ENCODE measurements around the gene KRT33B.
"Not testable (repeated sequence)": the region's sequence is repeated elsewhere in the genome, so short reads cannot be mapped to it uniquely, and the experiment has no call there.

The KRT33B gene

DNA sequence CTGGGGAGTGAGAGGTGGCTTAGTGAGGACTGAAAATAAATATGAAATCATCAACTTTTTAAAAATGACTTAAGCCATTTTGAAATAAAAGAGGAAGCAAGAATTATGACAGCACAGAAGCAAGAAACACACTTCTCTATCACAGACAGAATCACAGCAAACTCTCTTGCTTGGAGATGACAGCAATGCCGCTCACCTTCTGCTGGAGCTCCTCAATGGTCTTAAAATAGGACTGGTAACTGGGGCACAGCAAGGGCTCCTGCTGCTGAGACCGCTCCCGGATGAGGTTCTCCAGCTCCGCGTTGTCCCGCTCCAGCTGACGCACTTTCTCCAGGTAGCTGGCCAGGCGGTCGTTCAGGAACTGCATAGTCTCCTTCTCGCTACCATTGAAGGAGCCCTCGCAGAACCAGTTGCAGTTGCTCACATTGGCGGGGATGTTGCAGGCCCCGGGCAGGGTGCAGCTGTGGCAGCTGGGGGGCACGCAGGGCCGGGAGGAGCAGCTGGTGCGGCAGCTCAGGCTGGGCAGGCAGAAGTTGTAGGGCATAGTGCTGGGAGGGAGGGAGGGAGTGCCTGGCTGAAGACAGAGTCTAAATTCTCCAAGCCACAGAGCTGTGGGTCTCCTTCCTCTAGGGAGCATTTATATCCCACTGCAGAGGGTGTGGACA lies 27.5 kb upstream of the KRT33B start, which contains the start of gene KRT31:
TSS of gene KRT31 (minus strand) at position 613 of the 665 bp plus-strand sequence. CDS start at position 544, 69 bp downstream.
- Histone ChIP-seq H3K27me3 (ENCODE audit: insufficient read depth, low read depth, severe bottlenecking) (peaks cover 97% of the 10 kb centered on the region), H3K4me3 (ENCODE audit: low read depth, low read length) (no peak within 1 kb of the TSS), H3K9me3 (ENCODE audit: severe bottlenecking) (peaks cover 8% of the 10 kb centered on the region), H3K27ac (no peak within 1 kb of the TSS), H3K36me3 (no peaks in the 10 kb centered on the region)
- TF ChIP-seq, protein P1, sequence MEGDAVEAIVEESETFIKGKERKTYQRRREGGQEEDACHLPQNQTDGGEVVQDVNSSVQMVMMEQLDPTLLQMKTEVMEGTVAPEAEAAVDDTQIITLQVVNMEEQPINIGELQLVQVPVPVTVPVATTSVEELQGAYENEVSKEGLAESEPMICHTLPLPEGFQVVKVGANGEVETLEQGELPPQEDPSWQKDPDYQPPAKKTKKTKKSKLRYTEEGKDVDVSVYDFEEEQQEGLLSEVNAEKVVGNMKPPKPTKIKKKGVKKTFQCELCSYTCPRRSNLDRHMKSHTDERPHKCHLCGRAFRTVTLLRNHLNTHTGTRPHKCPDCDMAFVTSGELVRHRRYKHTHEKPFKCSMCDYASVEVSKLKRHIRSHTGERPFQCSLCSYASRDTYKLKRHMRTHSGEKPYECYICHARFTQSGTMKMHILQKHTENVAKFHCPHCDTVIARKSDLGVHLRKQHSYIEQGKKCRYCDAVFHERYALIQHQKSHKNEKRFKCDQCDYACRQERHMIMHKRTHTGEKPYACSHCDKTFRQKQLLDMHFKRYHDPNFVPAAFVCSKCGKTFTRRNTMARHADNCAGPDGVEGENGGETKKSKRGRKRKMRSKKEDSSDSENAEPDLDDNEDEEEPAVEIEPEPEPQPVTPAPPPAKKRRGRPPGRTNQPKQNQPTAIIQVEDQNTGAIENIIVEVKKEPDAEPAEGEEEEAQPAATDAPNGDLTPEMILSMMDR (IDR thresholded peaks at IDR 0.05; ENCODE audit: low read depth, low read length), result no peak
- DNase-seq, result no peak

DNA sequence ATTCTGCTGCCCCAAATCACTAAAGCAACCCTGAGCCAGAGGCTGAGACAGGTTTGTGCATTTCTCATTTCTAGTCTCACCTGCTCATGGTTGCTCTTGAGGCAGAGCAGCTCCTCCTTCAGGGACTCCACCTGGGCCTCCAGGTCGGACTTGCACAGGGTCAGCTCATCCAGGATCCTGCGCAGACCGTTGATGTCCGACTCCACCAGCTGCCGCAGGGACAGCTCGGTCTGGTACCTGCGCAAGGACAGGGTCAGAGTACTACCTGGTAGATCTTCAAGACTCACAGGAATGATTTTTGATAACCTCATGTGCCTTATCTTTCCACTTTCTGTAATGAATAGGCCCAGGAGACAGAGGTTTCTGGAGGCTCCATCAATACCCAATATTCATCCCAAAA lies 26.7 kb upstream of the KRT33B start:
- no peak for DNase-seq
- Histone ChIP-seq H3K36me3 (no peaks in the 10 kb centered on the region), H3K27me3 (ENCODE audit: insufficient read depth, low read depth, severe bottlenecking) (peaks cover 97% of the 10 kb centered on the region), H3K4me3 (ENCODE audit: low read depth, low read length) (no peak overlapping the region), H3K9me3 (ENCODE audit: severe bottlenecking) (peaks cover 8% of the 10 kb centered on the region), H3K27ac (no peak overlapping the region)
- TF ChIP-seq, protein P1 (IDR thresholded peaks at IDR 0.05; ENCODE audit: low read depth, low read length), result no peak

DNA sequence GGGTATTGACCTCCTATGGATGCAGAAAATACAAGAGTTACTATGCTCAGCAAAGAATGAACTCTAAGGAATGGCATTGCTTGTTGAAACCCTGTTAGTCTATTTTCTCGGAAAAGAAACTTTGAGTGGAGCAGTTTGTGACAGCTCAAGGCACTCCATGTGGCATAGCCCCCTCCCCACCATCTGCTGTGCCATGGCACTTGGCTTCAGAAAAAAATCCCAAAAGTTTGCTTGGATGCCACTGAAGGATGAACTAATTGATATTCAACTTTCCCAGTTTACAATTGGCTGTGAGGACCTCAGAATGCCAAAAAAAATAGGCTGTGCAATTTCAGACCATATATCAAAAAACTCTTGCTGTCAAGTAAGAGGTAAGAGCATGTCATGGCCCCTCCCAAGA lies 26.0 kb upstream of the KRT33B start:
- H3K9me3 ChIP-seq (ENCODE audit: severe bottlenecking), result peaks cover 8% of the 10 kb centered on the region
- H3K27me3 ChIP-seq (ENCODE audit: insufficient read depth, low read depth, severe bottlenecking), result peaks cover 97% of the 10 kb centered on the region
- no peak for DNase-seq
- H3K36me3 ChIP-seq, result no peaks in the 10 kb centered on the region
- no peak overlapping the region for H3K4me3 ChIP-seq (ENCODE audit: low read depth, low read length)
- TF ChIP-seq, protein P1 (IDR thresholded peaks at IDR 0.05; ENCODE audit: low read depth, low read length), result no peak
- no peak overlapping the region for H3K27ac ChIP-seq

DNA sequence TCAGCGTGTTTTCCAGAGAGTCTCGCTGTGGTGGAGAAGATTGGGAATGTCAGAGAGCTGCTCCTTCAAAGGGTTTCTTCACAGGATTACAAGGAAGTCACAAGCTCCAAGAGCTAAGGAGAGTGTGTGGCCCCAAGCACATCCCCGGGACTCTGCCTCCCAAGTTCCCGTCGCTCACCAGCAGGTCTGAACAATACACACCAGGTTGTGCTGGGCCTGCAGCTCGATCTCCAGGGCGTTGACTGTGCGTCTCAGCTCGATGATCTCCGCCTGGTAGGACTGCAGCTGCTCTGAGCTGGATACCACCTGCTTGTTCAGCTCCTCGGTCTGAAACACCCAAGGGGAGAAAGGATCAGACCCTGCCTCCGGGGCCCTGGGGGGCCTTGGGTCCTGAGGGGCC lies 25.4 kb upstream of the KRT33B start:
- H3K27me3 ChIP-seq (ENCODE audit: insufficient read depth, low read depth, severe bottlenecking), result peaks cover 97% of the 10 kb centered on the region
- not testable (repeated sequence) for DNase-seq; H3K36me3 ChIP-seq; H3K4me3 ChIP-seq (ENCODE audit: low read depth, low read length); H3K9me3 ChIP-seq (ENCODE audit: severe bottlenecking); H3K27ac ChIP-seq

DNA sequence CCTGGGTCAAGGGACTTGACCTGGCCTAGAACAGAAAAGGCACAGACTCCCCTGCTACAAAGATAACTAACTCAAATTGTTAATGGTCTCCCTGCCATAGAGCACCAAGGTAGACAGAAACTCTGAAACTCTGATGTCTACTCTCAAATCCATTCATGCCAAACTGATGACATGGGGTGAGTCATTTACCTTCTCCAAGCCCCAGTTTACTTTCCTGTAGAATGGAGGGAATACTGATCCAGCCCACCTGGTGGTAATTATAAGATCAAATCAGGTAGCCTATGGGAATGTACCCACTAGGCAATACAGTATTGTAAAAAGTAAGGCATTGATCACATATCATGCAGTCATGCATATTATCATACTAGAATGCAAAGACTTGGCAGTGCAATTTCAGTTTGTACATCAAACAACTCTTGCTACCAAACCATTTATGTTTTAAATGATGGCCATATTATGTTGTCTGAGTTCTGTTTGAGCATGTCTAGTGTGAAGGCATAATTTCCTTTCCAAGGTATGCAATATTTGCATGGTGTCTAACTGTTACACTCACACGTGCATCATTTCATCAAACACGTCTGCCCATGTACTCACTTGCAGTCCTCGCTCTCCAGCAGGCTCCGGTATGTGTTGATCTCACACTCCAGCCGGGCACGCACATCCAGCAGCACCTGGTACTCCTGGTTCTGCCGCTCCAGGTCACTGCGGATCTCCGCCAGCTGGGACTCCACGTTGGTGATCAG lies 24.8 kb upstream of the KRT33B start:
- no peak for DNase-seq
- TF ChIP-seq, protein P1 (IDR thresholded peaks at IDR 0.05; ENCODE audit: low read depth, low read length), result no peak
- peaks cover 7% of the 10 kb centered on the region for H3K9me3 ChIP-seq (ENCODE audit: severe bottlenecking)
- no peak overlapping the region for H3K27ac ChIP-seq
- peaks cover 97% of the 10 kb centered on the region for H3K27me3 ChIP-seq (ENCODE audit: insufficient read depth, low read depth, severe bottlenecking)
- H3K36me3 ChIP-seq, result no peaks in the 10 kb centered on the region
- H3K4me3 ChIP-seq (ENCODE audit: low read depth, low read length), result no peak overlapping the region

DNA sequence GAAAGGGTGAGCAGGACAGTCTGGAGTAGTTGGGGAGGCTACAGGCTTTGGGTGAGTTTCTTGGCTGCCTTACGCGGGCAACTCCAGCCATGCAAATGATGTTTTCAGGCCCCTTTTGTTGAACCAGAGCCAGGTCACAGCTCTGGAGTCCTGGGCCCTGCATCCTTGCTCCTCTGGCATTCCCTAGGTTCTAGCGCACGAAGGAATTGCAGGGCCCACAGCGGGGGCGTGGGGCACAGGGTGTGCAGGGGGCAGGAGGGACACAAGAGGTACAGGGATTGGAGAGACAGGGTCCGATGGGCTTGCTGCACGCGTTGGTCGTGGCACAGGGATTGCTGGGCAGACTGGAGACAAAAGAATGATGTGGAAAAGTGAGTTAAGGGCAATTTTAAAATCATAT lies 24.2 kb upstream of the KRT33B start:
- TF ChIP-seq, protein P1 (IDR thresholded peaks at IDR 0.05; ENCODE audit: low read depth, low read length), result no peak
- no peaks in the 10 kb centered on the region for H3K36me3 ChIP-seq
- no peak overlapping the region for H3K27ac ChIP-seq
- DNase-seq, result no peak
- H3K4me3 ChIP-seq (ENCODE audit: low read depth, low read length), result no peak overlapping the region
- H3K27me3 ChIP-seq (ENCODE audit: insufficient read depth, low read depth, severe bottlenecking), result peaks cover 96% of the 10 kb centered on the region
- H3K9me3 ChIP-seq (ENCODE audit: severe bottlenecking), result peaks cover 3% of the 10 kb centered on the region
